Lower leg skin (tissue), 3 donors: ENCODE measurements around the gene TLE2.

ENCODE experiments used
- POLR2A ChIP-seq, 2 donors: fragments of 450-650 bp; IDR thresholded peaks; one replicate each; pipeline ENCODE4 v1.6.1; 2016 to 2017; ENCODE audit warnings: antibody characterized with exemption in 2 of 2, mild to moderate bottlenecking in 1 of 2, moderate library complexity in 1 of 2
- TF ChIP-seq, protein P1 (sequence below), 3 donors: fragments of 450-650 bp; IDR thresholded peaks; one replicate each; pipeline ENCODE4 v1.5.1; 2016; ENCODE audit warnings: antibody characterized with exemption in 3 of 3, mild to moderate bottlenecking in 3 of 3, moderate library complexity in 2 of 3

- TF ChIP-seq, protein P1, sequence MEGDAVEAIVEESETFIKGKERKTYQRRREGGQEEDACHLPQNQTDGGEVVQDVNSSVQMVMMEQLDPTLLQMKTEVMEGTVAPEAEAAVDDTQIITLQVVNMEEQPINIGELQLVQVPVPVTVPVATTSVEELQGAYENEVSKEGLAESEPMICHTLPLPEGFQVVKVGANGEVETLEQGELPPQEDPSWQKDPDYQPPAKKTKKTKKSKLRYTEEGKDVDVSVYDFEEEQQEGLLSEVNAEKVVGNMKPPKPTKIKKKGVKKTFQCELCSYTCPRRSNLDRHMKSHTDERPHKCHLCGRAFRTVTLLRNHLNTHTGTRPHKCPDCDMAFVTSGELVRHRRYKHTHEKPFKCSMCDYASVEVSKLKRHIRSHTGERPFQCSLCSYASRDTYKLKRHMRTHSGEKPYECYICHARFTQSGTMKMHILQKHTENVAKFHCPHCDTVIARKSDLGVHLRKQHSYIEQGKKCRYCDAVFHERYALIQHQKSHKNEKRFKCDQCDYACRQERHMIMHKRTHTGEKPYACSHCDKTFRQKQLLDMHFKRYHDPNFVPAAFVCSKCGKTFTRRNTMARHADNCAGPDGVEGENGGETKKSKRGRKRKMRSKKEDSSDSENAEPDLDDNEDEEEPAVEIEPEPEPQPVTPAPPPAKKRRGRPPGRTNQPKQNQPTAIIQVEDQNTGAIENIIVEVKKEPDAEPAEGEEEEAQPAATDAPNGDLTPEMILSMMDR (IDR thresholded peaks at IDR 0.05), result no peak
- no peak for TF ChIP-seq POLR2A (IDR thresholded peaks at IDR 0.05)
These were observed 10.0 kb upstream of the TLE2 start for GRCh38 chr19:3039125-3039524.
